Ovary (tissue), 9 donors: ENCODE data around the gene GOPC. TPM values are rescaled to one million over a fixed set of nuclear protein-coding genes. Genes with fewer than 3 reads are reported as not detected.

Experiments
- DNase-seq, 5 donors: peaks; one replicate each; pipeline ENCODE4 v3.0.0-alpha.2; 2019 to 2020
- H3K27ac ChIP-seq, 2 donors: fragments of 200-600 bp; one replicate each; pipeline versions ENCODE4 v1.5.1 to v1.8.0; 2019 to 2022
- H3K27me3 ChIP-seq: fragments of 200-600 bp; one replicate; pipeline ENCODE4 v1.8.0; 2022
- H3K36me3 ChIP-seq: fragments of 200-600 bp; sonication (generic); one replicate; pipeline ENCODE4 v1.5.1; 2019
- H3K4me1 ChIP-seq: one replicate; pipeline ENCODE4 v1.8.1; 2013; ENCODE audit warnings: mild to moderate bottlenecking, moderate library complexity; ENCODE audit not compliant: insufficient read depth
- H3K4me3 ChIP-seq: fragments of 200-600 bp; sonication (generic); one replicate; pipeline ENCODE4 v1.5.1; 2017
- H3K9me3 ChIP-seq, 2 donors: fragments of 200-600 bp in 1 of 2; sonication (generic) in 1 of 2; one replicate each; pipeline versions ENCODE4 v1.5.1 to v1.8.1; 2013 to 2019; ENCODE audit warnings: mild to moderate bottlenecking in 1 of 2, moderate library complexity in 1 of 2
- EP300 ChIP-seq: sonication (generic); formaldehyde crosslinking; IDR thresholded peaks from one replicate; pipeline ENCODE4 v1.6.1; 2017; ENCODE audit warnings: antibody characterized with exemption
- POLR2A ChIP-seq: fragments of 450-650 bp; IDR thresholded peaks from one replicate; pipeline ENCODE4 v1.6.1; 2017; ENCODE audit warnings: antibody characterized with exemption, mild to moderate bottlenecking, moderate library complexity
- WGBS, 3 donors: extraction: QIAGEN DNeasy Blood & Tissue Kit in 1 of 3; methylation state at CpG; one replicate each; pipeline versions ENCODE4 v1.1.5 to v1.1.7; 2013 to 2017; 5-methylcytosine and 5-hydroxymethylcytosine counted together
- intact Hi-C, 4 donors: fragments of 100-400 bp; cut with DNase I; formaldehyde crosslinking; loops; one replicate each; pipeline versions ENCODE4 v1.11.0 to v1.15.1; 2022 to 2023
- polyA plus RNA-seq, 2 donors: library from polyadenylated mRNA; stranded (reverse); fragments of 200-250 nt in 1 of 2; fragments of 350-450 nt in 1 of 2; fragmentation: Illumina TruSeq in 1 of 2; extraction: RNeasy Lipid Tissue Mini Kit (QIAGEN cat#74804) in 1 of 2; gene quantifications; one replicate each; pipeline ENCODE4 v1.2.3, GENCODE V29; 2013 to 2014
- total RNA-seq, 7 donors: library from RNA; depleted of rRNA in 2 of 7; stranded (reverse); fragments of >200 nt in 2 of 7; fragmentation: NEBNext Ultra II Directional in 3 of 7; extraction: Animal tissue kit (Norgen Biotek cat#: 25700) in 3 of 7; gene quantifications; one replicate each; pipeline versions ENCODE4 v1.1.0 to v1.2.4, GENCODE V29; 2016 to 2023
- TF ChIP-seq, protein P1 (sequence below), 3 donors: fragments of 450-650 bp in 2 of 3; fragments of 200-600 bp in 1 of 3; IDR thresholded peaks; one replicate each; pipeline versions ENCODE4 v1.5.1 to v1.8.0; 2016 to 2022; ENCODE audit warnings: antibody characterized with exemption in 3 of 3, mild to moderate bottlenecking in 1 of 3
- donor health status: DM: no; HTN: no; CAD: no; lungs with moderate emphysema.
- donor health status: DM: no; HTN: no; CAD: no.
- donor health status: Bipolar disorder and iron deficiency.
- donor health status: DM: yes; HTN: yes; CAD: no.
- donor health status: DM: no; HTN: no; CAD: no.
- donor health status: DM: yes; HTN: yes; CAD: no.

Gene GOPC
- total and polyA plus RNA-seq, 9 donors, result 17.0 to 27.6 (median 24.3) TPM

DNA sequence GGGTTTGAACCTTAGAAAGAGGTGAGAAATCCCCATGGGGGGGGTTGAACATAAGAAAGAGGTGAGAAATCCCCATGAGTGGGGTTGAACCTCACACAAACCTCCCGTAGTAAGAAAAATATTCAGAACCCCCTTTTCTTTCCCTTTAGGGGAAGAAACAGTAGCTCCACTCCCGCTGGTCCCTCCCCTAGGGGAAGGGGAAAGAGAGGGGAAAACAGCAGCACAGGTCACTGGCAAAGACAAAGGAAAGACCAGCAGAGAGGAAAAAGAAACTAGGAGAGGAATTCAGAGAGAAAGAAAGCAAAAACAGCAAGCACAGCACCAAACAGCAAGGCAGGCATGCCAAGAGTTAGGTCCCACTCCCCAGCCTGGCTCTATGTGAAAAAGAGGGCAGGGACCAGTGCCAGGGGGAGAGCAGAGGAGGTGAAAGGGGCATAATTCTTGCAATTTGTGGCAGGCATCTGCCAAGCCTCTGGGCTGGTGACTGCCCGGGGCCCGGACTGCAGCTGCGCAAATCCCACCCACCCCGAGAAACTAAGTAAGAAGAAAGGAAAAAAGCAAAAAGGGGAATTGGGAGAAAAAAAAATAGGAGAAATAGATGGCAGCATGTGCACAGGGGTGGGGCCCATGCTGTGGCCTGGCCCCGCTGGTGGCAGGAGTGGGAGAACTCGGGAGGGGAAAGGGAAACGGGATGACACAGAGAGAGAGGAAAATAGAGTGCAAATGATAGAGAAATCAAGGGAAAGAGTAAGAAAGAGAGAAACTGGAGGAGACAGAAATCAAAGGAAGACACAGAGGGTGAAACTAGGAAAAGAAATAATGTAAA lies 15.1 kb upstream of the GOPC start:
- 81 to 86% (median 83%) methylated on average over 9 of the region's 9 CpGs for WGBS, 3 donors
- no peak for TF ChIP-seq POLR2A
- TF ChIP-seq, protein P1, sequence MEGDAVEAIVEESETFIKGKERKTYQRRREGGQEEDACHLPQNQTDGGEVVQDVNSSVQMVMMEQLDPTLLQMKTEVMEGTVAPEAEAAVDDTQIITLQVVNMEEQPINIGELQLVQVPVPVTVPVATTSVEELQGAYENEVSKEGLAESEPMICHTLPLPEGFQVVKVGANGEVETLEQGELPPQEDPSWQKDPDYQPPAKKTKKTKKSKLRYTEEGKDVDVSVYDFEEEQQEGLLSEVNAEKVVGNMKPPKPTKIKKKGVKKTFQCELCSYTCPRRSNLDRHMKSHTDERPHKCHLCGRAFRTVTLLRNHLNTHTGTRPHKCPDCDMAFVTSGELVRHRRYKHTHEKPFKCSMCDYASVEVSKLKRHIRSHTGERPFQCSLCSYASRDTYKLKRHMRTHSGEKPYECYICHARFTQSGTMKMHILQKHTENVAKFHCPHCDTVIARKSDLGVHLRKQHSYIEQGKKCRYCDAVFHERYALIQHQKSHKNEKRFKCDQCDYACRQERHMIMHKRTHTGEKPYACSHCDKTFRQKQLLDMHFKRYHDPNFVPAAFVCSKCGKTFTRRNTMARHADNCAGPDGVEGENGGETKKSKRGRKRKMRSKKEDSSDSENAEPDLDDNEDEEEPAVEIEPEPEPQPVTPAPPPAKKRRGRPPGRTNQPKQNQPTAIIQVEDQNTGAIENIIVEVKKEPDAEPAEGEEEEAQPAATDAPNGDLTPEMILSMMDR (IDR thresholded peaks at IDR 0.05), result no peak
- TF ChIP-seq EP300, result no peak
- intact Hi-C loops, result no loop called here

DNA sequence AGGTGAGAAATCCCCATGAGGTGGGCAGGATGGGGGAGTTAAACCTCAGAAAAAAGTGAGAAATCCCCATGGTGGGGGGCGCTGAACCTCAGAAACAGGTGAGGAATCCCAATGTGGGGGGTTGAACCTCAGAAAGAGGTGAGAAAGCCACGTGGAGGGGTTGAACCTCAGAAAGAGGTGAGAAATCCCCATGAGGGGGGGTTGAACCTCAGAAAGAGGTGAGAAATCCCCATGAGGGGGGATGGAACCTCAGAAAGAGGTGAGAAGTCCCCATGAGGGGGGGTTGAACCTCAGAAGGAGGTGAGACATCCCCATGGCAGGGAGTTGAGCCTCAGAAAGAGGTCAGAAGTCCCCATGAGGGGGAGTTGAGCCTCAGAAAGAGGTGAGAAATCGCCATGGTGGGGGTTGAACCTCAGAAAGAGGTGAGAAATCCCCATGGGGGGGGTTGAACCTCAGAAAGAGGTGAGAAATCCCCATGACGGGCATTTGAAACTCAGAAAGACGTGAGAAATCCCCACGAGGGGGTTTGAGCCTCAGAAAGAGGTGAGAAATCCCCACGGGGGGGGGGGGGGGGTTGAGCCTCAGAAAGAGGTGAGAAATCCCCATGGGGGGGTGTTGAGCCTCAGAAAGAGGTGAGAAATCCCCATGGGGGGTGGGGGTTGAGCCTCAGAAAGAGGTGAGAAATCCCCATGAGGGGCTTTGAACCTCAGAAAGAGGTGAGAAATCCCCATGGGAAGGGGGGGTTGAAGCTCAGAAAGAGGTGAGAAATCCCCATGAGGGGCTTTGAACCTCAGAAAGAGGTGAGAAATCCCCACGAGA lies 14.3 kb upstream of the GOPC start:
- Histone ChIP-seq H3K27me3 (no peaks in the 10 kb centered on the region), H3K4me1 (no peaks in the 10 kb centered on the region), H3K27ac (no peak overlapping the region), H3K4me3 (no peak overlapping the region), H3K9me3 (no peaks in the 10 kb centered on the region), H3K36me3 (no peaks in the 10 kb centered on the region)
- intact Hi-C loops, result no loop called here
- WGBS, 3 donors, result 82 to 85% (median 84%) methylated on average over 8 of the region's 8 CpGs
- DNase-seq, result no peak
- TF ChIP-seq, protein P1 (IDR thresholded peaks at IDR 0.05), result no peak
- TF ChIP-seq EP300 (no peak), POLR2A (no peak)

More for the DNA sequence above, 15.1 kb upstream of the GOPC start:
- Histone ChIP-seq H3K36me3 (no peaks in the 10 kb centered on the region), H3K4me3 (no peak overlapping the region), H3K4me1 (no peaks in the 10 kb centered on the region), H3K9me3 (no peaks in the 10 kb centered on the region), H3K27me3 (no peaks in the 10 kb centered on the region), H3K27ac (no peak overlapping the region)
- no peak for DNase-seq

DNA sequence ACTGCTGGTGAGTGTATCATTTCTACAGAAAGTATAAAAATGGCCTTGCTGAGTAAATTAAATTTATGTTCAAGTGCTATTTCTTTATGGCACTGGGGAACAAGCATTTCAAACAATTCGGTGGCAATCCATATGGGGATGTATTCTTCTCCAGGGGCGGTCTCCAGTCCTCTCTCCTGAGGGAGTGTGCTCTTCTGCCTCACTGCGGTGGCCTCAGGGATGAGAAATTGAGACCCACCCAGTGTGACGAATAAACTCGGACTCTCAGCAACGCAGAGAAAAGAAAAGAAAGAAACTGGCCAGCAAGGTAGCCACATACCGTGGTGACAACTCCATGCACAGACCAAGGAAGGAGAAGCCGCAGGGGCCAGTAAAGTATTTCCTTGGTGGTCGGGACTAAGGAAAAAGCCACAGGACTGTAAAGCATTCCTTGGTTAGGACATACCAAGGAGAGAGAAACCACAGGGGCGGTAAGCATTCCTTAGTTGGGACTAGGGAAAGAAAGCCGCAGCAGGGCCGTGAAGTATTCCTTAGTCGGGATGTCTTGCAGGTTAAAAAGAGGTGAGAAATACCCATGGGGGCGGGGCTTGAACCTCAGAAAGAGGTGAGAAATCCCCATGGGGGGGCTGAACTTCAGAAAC lies 13.6 kb upstream of the GOPC start:
- TF ChIP-seq EP300, result no peak
- no peak for TF ChIP-seq POLR2A
- TF ChIP-seq, protein P1 (IDR thresholded peaks at IDR 0.05), result no peak
- H3K9me3 ChIP-seq, result no peaks in the 10 kb centered on the region
- H3K4me3 ChIP-seq, result no peak overlapping the region
- H3K36me3 ChIP-seq, result no peaks in the 10 kb centered on the region
- H3K4me1 ChIP-seq, result no peaks in the 10 kb centered on the region
- H3K27me3 ChIP-seq, result no peaks in the 10 kb centered on the region
- 83 to 86% (median 86%) methylated on average over 14 of the region's 14 CpGs for WGBS, 3 donors
- intact Hi-C loops, result no loop called here
- DNase-seq, result no peak
- H3K27ac ChIP-seq, result no peak overlapping the region

GRCh38 chr6:117613920-117614560 lies 11.7 kb upstream of the GOPC start:
- intact Hi-C loops, result no loop called here
- Histone ChIP-seq H3K27me3 (no peaks in the 10 kb centered on the region), H3K9me3 (no peaks in the 10 kb centered on the region), H3K4me3 (no peak overlapping the region), H3K27ac (no peak overlapping the region), H3K4me1 (no peaks in the 10 kb centered on the region), H3K36me3 (no peaks in the 10 kb centered on the region)
- TF ChIP-seq, protein P1 (IDR thresholded peaks at IDR 0.05), result no peak
- no peak for TF ChIP-seq EP300
- no peak for TF ChIP-seq POLR2A
- no peak for DNase-seq
- WGBS, 3 donors, result 53 to 60% (median 53%) methylated on average over 4 of the region's 4 CpGs
